GM19455 (cell line): Measurements from ENCODE around the gene BRSK2.

ENCODE experiments used
- ATAC-seq: cut with Tn5 transposase; IDR thresholded peaks from one replicate; pipeline ENCODE4 v1.9.1; 2021; ENCODE audit not compliant: unreplicated experiment

BRSK2 gene

DNA sequence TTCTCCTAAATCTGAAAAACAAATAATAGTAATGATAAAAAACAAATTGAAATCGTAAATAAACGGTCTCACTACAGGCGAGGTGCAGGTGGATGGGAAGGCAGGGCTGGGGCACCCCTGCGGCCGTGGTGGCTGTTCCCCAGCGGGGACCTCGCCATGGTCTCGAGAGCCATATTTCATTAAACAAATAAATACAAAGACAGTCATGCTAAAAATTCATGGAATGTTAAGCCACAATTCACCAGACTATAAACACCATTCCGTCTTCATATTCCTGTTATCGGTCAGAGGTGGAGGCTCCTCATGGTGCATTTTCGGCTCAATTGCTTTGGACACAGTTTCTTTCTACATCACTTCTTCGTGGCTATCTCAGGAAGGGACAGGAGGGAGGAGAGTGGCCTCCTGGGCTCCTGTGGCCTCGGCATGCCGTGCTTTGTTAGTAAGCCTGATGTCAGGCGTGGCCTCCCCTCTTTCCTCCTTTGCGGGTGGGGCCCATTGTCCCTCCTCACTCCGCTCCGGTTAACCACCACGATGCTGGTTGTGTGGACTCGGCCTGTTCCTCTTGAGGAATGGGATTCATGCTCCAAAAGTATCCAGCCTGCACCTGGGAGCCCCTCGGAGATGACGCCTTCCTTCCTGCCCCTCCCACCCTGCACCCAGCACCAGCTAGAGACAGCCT, 16.1 kb upstream of the BRSK2 start:
- no peak for ATAC-seq

DNA sequence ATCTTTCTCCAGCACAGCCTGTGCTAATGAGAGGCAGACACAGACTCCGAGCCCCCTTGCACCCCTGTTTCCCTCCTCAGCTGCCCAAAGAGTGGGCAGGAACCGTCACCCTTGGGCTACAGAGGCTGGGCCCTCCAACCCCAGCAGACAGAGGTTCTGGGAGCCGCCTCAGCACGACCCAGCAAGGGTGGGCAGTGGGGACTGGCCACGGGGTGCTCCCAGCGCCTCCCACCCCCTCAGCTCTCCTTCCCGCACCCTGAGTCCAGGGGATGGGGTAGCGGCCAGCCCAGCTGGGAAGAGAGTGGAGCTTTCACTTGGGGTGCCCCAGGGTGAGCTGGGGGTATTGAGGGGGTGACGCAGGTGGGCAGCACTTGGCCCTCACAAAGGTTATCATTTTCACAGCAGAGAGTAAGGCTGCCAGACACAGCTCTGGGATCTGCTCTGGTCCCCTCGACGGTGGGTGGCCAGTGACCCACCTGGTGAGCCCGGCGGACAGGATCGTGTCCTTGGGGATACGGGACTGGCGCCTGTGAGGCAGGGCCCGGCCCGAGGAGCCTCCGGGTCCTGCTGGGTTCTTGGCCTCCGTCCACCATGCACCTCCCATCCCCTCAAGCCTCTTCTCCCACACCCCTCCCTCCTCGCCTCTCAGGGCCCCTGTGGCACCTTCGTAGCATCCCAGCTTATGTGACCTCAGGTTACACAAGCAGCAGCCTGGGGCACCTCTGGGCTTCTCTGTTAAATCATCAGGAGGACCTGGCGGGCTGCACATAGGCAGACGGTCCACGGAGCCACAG, 14.4 kb upstream of the BRSK2 start:
- ATAC-seq = no peak

DNA sequence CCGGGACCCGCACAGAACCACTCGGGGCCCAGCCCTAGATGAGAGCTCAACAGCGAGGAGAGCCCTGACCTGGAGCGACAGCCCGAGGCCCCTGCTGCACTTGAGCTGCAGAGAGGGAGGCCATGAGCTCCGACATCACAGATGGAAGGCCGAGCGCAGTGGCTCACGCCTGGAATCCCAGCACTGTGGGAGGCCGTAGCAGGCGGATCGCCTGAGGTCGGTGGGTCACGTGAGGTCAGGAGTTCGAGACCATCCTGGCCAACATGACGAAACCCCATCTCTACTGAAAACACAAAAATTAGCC, 13.8 kb upstream of the BRSK2 start:
- ATAC-seq = no peak

DNA sequence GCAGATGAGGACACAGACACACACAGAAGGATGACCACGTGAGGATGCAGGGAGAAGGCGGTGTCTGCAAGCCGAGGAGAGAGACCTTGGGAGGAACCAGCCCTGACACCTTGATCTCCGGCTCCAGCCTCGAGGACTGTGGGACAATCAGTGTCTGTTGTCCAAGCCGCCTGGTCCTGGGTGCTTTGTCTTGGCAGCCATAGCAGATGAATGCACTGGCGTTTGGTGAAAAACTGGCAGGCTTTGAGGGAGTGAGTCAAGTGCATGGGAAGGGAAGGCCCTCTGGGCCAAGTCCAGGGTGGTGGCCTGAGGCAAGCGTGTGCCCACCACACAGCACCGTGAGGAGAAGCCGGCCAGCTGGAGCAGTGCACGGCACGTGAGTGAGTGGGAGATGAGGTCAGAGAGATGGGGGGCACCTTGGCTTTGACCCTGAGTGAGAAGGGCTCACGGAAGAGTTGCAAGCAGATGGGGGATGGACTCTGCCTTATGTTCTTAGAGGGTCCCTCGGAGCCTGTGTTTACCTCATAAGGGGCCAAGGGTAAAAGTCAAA, 12.4 kb upstream of the BRSK2 start:
- no peak for ATAC-seq

DNA sequence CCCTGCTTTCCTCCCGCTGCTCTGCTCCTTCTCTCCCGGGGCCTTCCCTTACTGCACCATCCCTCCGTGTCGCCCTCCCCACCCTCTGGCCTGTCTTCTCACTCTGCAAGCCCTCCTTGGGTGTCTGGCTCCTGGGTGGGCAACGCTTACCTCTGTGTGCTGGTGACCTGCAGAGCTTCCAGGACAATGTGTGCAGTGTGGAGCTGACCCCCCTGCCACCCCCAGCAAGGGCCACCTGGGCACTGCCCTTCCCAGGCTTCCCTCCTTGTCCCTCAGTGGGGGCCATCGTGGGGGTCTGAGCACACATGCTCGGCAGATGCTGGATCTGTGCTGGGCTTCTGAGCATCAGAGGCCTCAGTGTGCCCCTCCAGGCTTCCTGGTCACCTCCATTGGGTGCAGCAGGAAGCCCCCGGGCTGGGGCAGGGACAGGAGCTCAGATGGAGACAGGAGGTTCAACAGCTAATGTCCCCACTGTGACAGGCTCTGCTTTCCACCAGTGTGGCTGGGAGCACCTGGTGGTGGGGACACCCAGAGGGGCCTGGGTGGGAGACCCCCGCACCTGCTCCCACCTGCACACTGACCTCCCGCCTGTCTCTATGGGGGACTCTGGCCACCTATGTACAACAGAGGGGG, 7.8 kb upstream of the BRSK2 start:
- ATAC-seq = no peak

DNA sequence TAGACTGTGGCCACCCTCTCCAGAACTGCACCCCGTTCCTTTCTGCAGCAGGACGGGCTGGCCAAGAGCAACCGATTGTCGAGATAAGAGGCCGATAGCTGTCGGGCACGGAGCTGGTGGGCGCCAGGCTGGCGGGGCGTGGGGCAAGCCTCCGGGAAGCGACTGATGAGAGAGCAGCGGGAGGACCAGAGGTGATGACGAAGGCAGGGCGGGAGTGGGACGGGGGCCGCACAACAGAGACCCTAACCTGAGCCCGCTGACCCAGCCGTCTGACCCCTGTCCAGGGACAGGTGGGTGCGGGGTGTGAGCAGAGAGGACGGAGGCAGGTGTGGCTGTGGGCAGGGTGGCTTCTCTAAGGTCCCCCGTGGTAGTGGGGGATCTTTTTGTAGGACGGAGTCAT, 7.3 kb upstream of the BRSK2 start:
- ATAC-seq = no peak

DNA sequence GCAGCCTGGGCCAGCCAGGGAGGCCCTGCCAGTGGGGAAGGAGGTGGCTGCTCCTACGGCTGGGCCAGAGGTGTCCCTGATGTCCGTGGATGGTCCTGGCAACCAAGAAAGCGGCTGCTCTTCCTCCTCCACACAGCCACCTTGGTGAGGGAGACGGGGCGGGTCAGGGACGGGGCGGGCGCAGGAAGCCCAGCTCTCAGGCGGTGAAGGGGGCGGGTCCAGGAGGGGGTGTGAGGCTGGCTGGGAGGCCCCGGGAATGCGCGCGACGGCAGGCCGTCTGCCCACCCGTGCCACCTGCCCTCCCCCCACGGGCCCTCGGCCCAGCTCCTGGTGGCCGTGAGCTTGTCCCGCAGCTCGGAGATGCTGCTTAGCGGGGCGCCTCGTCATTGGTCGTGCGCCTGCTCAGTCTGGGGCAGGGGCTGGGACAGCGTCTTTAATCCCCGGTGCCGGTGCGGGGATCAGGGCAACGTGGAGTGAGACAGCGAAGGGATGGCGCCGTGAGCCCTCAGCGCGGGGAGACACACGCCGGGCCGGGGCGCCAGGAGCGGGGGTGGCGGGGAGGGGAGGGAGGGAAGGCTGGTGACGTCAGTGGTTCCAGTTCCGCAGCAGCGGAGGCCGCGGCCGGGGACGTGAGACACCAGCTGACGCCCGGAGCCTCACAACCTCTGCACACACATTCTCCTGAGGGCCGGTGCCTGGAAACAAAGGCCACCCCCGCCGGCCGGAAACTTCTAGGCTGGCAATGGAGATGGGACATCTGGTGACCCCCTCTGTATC, 6.7 kb upstream of the BRSK2 start:
- ATAC-seq = peak; percentile 80

DNA sequence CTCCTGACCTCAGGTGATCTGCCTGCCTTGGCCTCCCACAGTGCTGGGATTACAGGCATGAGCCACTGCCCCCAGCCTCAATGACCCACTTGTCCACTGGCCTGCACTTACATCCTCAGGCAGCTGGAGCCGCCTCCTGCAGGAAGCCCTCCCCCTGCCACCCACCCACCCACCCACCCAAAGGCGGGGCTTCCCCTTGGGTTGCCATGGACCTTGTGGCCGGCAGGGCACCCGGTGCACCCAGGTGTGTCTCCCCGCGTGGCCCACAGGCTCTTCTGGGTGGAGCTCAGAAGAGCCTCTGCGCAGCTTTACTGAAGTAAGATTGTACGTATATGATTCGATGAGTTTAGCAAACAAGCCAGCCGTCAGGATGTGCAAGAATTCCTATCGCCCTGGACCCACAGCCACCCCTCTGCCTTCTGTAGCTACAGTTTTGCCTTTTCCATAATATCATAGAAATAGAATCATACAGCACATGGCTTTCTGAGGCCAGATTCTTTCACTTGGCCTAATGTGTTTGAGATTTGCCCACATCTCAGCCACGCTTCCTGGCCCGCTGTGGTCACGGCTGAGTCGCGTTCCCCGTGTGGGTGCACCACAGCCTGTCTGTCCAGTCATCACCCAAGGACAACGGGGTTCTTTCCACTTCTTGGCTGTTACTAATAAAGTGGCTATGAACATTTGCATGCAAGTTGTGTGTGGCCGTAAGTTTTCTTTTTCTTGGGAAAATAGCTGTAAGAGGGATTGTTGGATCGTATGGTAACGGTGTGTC, 5.3 kb upstream of the BRSK2 start:
- ATAC-seq = no peak

DNA sequence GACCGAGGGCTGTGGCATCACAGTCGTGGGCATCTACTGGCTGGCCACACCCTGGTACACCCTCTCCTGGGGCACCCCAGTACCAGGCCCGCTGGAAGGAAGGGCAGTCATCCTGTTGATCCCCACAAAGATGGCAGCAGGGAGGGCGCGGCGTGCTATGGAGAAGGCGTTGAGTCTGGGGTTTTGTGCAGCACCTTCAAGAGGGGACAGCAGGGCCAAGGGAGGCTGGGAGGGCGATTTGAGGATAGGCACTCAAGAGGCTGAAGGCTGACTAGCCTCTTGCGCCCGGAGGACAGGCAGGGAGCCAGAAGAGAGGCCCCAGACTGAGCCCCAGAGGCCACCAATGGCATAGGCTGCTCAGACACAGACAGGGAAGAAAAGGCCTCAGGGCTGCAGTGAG, 2.2 kb upstream of the BRSK2 start:
- ATAC-seq = no peak

DNA sequence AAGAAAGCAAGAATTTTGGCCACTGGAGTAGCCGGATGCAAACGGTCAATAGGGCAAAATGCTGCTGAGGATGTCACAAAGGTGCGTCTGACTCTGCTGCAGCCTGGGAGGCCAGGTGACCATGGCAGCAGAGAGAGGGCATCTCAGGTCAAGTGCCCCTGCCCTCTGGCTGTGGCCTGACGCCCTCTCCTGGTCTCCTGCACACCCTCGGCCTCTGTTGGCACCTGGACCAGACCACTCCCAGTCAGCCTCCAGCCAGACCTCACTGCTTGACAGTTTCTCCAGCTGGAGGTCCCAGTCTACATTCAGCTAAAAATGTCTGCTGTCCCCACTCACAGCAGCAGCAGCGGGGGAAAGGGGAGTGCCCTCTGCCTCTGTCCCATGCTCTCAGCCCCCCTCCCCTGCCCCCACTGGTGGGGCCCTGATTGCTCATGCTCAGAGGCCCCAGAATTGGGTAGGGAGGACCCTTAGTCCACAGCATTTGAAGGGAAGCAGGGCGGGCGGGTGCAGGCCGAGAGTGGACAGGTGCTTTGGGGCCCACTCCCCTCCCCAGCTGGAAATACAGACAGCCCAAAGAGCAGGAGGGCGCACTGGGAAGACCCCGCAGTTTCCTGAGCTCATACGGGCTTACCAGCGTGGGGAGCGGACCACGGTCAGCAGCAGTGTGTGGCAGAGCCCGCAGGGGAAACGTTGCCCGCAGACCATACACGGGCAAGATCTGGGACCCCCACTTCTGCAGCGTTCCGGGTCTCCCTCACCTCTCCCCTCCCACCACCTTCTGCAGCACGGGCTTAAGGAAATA, 1.6 kb upstream of the BRSK2 start:
- ATAC-seq = no peak

DNA sequence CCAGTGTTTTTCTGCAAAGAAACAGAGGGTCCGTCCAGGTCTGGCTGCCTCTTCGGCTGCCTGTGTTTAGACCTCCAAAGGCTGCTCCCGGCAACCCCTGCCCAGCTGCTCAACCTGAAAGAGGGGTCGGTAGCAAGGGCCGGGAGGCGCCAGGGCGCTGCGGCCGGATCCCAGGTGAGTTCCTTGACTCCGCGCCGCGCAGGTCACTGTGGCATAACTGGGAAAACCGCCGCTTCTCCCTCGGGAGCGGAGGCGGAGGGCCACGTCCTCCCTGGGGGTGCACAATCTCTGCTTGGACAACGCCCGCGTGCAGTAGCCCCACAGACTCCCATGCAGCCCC, 1.0 kb upstream of the BRSK2 start:
- ATAC-seq = no peak

DNA sequence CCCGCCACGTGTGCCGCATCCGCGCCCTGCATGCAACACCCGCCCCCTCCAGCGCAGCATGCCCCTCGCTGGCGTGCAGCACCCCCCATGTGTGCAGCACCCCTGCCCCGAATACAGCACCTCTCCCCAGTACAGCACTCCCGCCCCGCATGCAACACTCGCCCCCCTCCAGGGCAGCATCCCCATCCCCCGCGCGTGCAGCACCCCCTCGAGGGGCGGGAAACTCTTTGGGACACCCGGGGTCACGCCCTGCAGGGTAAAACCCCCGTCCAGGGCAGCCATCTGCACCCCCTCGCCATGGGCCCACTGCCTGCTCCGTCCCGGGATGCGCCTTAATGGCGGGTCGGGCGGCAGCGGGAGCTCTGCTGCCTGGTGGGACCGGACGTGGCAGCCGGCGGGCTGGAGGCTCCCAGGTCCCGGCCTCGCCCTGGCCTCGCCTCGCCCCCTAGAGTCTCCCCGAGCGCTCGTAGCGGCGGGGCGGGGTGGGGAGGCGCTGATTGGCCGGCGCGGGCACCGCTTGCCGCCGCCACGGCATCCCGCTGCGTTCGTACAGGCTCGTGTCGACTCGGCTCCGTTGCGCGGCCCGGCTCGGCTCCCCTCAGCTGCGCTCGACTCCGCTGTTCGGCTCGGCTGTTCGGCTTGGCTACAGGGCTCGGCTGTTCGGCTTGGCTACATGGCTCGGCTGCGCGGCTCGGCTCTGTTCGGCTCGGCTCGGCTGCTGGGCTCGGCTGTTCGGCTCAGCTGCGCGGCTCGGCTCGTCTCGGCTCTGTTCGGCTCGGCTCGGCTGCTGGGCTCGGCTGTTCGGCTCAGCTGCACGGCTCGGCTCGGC, 417 bp upstream of the BRSK2 start:
- ATAC-seq = peak; percentile 91

DNA sequence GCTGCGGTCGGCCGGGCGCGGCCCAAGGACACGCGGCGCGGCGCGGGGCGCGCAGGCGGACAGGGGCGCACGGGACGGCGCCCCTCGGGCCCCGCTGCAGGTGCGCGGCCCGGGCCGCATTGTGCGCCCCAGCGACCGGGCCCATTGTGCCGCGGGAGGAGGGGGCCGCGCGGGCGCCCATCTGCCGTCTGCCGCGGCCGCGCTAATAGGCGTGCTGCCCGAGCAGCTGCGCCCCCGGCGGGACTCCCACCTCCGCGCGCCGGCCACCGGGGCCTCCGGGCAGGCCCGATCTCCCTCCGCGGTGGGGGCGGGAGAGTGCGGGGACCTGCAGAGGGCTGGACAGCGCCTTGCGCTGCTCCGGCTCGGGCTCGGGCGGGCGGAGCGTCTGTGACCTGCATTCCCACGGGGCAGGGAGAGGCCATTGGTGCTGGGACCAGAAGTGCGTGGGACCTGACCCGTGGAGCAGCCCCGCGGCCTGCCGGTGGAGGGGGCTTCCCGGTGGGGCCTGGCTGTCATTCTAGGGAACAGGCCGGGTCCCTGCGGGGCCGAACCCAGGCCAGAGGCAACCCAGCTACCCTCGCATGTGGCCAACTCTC, 933 bp downstream of the BRSK2 start:
- ATAC-seq = no peak

DNA sequence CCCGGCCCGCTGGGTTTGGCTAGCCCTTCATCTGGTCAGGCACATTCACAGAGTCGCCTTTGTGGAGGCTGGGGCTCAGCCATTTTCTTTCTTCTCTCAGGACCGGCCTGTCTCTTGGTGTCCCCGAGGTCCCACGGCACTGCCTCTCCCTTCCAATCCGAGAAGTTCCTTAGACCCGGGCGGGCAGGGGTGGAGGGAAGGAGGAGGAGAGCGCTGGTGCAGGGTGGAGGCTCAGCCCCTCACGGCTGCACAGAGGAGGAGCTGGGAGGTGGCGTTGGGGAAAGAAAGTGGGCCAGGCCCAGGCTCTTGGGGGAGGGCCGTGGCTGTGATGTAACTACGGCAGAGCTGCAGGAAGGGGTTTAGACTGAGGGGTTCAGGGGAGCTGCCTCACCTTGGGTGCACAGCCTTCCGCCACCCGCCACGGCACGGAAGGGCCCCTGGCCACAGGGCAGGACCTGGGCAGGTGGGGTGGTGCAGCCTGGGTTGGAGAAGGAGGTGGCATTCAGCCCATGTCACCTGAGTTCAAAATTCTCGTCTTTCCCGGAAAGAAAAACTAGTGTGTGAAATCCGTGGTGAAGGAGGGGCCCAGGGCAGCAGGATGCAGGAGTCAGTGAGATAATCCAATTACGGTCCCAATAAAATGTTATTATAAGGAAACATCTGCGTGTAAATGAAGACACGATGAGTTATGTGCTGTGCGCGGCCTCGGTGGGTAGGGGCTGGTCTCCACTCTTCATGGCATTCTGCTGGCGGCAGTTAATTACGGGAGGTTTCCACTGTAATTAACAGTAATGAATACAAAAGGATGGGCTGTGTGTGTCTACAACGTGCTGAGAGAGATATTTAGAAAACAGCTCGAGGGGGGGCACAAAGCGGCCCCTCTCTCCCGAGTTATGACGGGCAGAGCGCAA, 1.7 kb downstream of the BRSK2 start:
- no peak for ATAC-seq

DNA sequence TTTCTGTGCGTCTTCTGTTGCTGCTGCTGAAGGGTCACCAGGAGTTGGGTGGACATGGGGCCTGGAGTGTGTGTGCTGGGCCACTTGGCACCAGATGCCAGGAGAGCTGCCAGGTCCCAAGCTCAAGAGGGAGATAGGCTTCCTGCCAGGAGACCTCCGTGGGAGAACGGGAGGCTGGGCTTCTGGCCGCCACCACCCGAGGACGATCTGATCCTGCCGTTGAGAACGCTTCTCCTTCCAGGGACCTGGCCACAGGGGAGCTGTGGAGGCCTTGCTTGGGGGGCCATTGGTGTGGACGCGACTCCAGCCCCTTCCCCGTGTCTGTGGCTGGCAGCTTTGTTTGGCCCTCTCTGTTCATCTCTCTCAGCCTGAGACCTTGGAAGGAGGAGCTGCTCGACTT, 2.4 kb downstream of the BRSK2 start:
- ATAC-seq = no peak

DNA sequence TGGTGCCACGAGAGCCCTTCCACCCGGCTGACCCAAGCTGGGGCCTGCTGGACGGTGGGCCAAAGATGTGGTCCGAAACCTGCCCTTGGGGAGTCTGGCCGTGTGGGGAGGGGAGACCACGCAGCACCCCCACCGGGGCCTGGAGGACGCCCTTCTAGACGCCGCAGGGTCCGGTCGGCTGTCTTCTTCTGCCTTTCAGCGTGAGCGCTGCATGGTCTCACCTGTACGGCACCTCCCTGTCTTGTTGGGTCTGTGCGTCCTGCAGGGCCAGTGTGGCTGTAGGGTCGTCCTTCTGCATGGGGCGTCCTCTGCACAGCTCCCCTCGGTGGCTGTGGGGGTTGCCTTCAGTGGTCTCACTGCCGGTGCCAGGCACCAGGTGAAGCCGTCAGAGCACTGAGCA, 2.8 kb downstream of the BRSK2 start:
- no peak for ATAC-seq

DNA sequence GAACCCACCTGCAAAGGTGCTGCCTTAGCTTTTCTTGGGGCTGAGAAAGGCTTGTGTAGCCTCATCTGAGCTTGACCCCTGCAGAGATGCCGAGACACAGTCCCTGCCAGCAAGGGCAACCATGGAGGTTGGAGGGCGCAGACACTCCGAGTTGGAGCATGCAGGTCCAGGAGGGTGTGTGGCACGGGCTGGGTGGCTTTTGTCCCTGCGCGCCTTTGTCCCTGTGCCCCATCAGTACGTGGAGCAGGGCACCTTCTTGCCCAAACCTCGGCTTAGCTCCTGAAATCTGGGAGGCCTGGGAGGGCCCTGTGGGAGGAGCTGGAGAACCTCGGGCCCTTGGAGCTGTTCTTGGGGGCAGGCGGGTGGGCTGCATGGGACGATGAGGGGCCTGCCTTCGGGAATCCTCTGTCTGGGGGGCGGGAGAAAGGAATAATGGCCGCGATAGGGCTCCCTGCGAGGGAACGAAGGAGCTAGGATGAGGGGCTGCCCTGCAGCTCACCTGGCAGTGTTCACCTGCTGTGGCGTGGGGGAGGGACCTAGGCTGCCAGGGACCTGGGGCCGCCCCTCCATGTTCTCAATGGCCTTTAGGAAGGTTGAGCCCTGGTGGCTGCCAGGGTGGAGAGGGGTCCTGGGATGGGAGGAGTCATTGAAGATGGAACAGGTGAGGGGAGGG, 3.4 kb downstream of the BRSK2 start:
- ATAC-seq = no peak
